ENCODE results near the gene STT3B.

Gene STT3B

DNA sequence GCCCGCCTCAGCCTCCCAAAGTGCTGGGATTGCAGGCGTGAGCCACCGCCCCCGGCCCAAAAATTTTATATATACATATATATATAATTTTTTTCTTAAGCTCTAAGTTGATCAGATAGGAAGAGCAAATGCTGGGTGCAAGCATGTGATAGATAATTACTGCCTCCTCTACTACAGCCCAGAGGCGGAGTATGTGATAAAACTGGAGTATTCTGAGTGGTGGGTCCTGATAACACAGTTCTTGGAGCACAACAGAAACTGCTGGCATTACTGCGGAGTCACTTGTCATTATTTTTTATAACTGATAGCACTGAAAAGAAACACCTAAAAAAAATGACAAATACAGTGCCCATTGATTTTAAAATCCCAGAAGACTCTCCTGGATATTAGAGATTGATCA lies 41.1 kb upstream of the STT3B start:
- TF ChIP-seq, protein P1, sequence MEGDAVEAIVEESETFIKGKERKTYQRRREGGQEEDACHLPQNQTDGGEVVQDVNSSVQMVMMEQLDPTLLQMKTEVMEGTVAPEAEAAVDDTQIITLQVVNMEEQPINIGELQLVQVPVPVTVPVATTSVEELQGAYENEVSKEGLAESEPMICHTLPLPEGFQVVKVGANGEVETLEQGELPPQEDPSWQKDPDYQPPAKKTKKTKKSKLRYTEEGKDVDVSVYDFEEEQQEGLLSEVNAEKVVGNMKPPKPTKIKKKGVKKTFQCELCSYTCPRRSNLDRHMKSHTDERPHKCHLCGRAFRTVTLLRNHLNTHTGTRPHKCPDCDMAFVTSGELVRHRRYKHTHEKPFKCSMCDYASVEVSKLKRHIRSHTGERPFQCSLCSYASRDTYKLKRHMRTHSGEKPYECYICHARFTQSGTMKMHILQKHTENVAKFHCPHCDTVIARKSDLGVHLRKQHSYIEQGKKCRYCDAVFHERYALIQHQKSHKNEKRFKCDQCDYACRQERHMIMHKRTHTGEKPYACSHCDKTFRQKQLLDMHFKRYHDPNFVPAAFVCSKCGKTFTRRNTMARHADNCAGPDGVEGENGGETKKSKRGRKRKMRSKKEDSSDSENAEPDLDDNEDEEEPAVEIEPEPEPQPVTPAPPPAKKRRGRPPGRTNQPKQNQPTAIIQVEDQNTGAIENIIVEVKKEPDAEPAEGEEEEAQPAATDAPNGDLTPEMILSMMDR (IDR thresholded peaks at IDR 0.05; ENCODE audit: control insufficient read depth, insufficient read depth, low read depth, low read length, missing control alignments), result no peak
- H3K4me3 ChIP-seq (ENCODE audit: control insufficient read depth, low read depth, low read length), result no peak overlapping the region
- DNase-seq (ENCODE audit: low read depth), result no peak

DNA sequence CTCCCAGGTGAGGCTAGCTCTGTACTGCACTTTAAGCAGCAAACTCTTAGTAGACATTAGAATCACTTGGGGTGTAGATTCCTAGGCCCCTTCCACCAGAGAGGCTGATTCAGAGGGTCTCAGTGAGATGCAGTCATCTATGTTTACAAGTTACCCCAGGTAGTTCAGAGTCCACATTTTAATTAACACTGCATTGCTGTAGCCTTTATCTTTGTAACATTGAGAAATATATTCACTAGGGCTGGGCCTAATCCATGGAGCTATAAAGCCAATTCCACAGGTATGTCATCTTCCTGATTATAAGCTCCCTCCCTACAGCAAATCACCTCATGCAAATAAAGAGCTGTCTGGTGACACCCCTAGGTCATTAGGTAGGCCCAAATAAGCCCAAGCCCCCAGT lies 39.6 kb upstream of the STT3B start:
- H3K4me3 ChIP-seq (ENCODE audit: control insufficient read depth, low read depth, low read length), result no peak overlapping the region
- TF ChIP-seq, protein P1 (IDR thresholded peaks at IDR 0.05; ENCODE audit: control insufficient read depth, insufficient read depth, low read depth, low read length, missing control alignments), result no peak
- DNase-seq (ENCODE audit: low read depth), result no peak

DNA sequence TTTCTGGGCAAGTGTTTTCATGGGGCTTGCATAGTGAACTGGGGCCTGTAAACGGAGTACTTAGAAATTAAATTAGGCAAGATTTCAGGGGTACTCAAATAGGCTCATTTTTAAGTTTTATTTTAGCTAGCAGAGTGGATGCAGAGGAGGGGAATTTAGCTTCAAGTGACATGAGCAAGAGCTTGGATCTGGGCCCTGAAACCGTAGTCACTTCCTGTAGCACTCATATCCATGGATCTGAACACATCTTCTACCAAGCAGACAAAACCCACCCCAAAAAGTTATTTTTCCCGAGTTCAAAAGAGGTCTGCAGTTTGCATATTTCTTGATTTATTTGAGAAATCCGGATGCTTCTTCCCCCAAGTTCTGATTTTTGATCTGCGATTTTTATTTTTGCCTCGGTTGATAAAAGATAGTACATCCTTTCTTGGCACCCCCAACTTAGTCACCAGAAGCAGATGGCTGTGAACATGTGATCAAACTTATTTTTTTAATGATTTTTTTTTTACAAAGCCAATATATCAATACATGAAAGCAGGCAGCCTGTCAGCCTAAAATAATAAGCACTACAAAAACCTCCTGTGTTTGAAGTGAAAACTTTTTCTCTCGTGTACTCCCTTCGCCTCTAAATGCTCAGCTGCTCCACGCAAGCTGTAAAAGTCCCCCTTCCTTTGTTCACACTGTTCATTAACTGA lies 36.6 kb upstream of the STT3B start:
- H3K4me3 ChIP-seq (ENCODE audit: control insufficient read depth, low read depth, low read length), result no peak overlapping the region
- no peak for DNase-seq (ENCODE audit: low read depth)
- TF ChIP-seq, protein P1 (IDR thresholded peaks at IDR 0.05; ENCODE audit: control insufficient read depth, insufficient read depth, low read depth, low read length, missing control alignments), result no peak

DNA sequence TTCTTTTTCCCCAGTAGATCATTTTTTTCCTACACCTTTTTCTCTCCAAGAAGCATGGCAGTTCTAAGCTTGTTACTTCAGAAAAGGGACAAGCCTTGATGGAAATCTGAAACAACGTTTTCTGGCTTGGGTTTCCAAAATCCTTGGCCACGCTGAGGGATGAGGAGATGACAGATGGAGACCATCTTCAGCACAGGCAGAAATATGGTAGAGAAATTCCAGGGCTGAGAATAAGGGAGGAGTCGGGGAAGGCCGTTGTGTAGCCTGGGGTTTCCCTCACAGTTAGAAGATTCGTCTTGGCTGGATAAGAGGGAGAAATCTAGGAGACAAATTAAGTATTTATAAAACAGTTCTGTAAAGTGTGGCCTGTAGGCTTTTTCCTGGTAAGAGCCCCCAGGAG lies 33.9 kb upstream of the STT3B start:
- no peak for DNase-seq (ENCODE audit: low read depth)
- TF ChIP-seq, protein P1 (IDR thresholded peaks at IDR 0.05; ENCODE audit: control insufficient read depth, insufficient read depth, low read depth, low read length, missing control alignments), result no peak
- no peak overlapping the region for H3K4me3 ChIP-seq (ENCODE audit: control insufficient read depth, low read depth, low read length)

DNA sequence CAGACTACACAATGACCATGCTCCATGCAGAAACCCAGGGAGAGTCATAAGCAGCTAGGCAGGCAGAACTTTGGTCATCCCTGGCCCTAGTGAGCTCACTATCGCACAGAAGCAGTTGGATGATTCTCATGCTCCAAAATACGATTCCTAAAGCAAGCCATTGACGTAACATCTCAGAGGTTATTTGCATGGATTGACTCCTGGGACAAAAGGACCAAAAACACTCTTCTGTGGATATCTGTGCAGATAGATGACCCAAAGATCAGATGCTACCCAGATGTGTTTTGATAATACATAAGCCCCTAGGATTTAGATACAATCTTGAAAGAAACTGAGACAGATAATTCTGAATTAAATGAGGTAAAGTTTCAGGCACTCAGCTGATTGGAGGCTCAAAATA lies 33.4 kb upstream of the STT3B start:
- no peak overlapping the region for H3K4me3 ChIP-seq (ENCODE audit: control insufficient read depth, low read depth, low read length)
- TF ChIP-seq, protein P1 (IDR thresholded peaks at IDR 0.05; ENCODE audit: control insufficient read depth, insufficient read depth, low read depth, low read length, missing control alignments), result no peak

DNA sequence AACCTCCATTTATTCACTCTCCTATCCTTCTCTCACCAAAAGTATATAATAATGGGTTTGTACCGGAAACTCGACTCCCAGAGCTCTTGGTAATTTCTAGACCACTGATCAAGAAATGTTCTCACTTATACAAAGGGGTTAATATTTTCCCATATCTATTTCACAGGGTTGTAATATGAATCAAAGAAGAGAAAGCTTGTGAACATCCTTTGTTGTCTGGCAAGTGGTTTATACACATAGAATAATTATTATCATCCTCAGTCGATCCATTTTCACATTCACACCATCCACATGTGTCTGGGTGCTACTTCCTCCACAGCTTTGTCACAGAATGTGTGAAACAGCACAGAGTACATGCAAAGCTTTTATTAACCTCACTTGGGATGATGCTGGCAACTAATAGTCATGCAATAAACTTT lies 29.9 kb upstream of the STT3B start:
- no peak overlapping the region for H3K4me3 ChIP-seq (ENCODE audit: control insufficient read depth, low read depth, low read length)
- DNase-seq (ENCODE audit: low read depth), result no peak
- TF ChIP-seq, protein P1 (IDR thresholded peaks at IDR 0.05; ENCODE audit: control insufficient read depth, insufficient read depth, low read depth, low read length, missing control alignments), result no peak

More for the DNA sequence above, 33.4 kb upstream of the STT3B start:
- DNase-seq (ENCODE audit: low read depth), result no peak

Measured in AG09309 (cell line).